Muscle layer of colon (tissue), 2 donors: ENCODE results near the gene PPP1R9B.
A peak's percentile ranks its signal among the peaks of the same experiment; 100 is the strongest.

Experiments
- H3K27ac ChIP-seq: one replicate; pipeline ENCODE4 v1.7.0; 2013; ENCODE audit warnings: low read depth, mild to moderate bottlenecking, low read length, moderate library complexity
- H3K27me3 ChIP-seq, 2 donors: one replicate each; pipeline ENCODE4 v1.7.0; 2013; ENCODE audit warnings: low read length in 2 of 2, mild to moderate bottlenecking in 2 of 2; ENCODE audit not compliant: insufficient read depth in 2 of 2, control insufficient read depth in 1 of 2
- H3K36me3 ChIP-seq: one replicate; pipeline ENCODE4 v1.7.0; 2013; ENCODE audit warnings: mild to moderate bottlenecking, low read length; ENCODE audit not compliant: insufficient read depth
- H3K4me1 ChIP-seq: one replicate; pipeline ENCODE4 v1.7.0; 2013; ENCODE audit warnings: mild to moderate bottlenecking, low read length; ENCODE audit not compliant: insufficient read depth
- H3K4me3 ChIP-seq, 2 donors: one replicate each; pipeline ENCODE4 v1.7.0; 2013; ENCODE audit warnings: low read length in 2 of 2, low read depth in 1 of 2, mild to moderate bottlenecking in 1 of 2, moderate library complexity in 1 of 2
- H3K9ac ChIP-seq: one replicate; pipeline ENCODE4 v1.7.0; 2013; ENCODE audit warnings: low read length
- H3K9me3 ChIP-seq: one replicate; pipeline ENCODE4 v1.7.0; 2013; ENCODE audit warnings: mild to moderate bottlenecking, low read length
- donor health status: abdominal sarcoma.
- donor health status: Adenocarcinoma of cecum.

The PPP1R9B gene

DNA sequence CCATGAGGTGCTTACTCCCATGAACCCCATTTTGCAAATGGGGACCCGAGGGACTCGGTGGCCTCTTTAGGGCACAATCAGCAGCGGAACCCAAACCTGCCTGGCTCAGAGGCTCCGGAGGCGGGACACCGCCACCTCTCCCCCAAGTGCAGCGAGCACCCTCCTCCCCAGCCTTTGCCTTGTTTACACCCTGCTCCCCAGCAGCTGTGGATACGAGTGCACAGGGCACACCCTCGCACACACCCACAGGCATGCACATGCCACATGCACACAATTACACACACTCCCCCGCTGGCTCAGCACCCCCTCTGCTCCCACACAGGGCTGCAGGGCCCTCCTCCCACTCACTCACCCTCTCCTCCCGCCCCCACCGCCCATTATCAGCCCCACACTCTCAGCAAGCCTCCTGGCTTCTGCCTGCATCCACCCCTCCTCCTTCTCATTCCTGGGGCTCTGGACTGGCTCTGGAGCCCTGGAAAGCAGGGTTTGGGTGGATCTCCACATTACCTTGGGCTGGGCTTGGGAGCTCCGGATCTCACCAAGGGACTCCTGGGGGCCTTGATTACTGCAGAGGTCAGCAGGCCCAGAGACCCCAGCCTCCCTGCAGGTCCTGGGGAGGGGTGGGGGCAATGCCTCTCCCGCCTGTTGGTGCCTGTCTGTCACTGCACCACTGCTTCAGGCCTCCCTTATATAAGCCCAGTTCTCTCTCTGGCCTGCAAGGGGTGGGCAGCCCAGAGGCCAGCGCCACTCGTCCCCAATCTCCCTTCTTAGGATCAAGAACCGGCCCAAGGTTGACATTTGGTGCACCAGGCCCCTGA, 48.9 kb downstream of the PPP1R9B start:
- Histone ChIP-seq H3K27ac (peak overlapping the region; percentile 89), H3K36me3 (peaks cover 60% of the 10 kb centered on the region), H3K27me3 (no peaks in the 10 kb centered on the region), H3K9ac (no peak overlapping the region), H3K9me3 (no peaks in the 10 kb centered on the region), H3K4me3 (peak overlapping the region in 1 of 2 donors; percentile 20), H3K4me1 (peaks cover 48% of the 10 kb centered on the region)

DNA sequence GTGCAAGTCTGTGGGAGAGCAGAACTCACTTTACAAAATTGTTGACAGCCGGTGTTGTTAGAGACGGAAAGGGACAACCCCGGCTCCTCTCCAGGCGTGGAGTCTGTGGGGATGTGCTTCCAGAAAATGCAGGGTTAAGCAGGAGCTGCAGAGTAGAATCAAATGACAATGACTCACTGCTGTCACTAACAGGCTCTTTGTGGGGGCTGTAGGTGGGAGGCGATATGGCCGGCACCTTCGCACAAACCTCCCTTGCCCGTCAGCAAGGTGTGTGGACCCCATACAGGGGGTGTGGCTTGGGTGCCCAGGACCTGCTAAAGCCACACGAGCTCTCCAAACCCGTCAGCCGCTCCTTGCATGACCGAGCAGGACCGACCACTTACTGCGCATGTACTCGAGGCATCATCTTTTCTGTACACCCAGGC, 49.5 kb downstream of the PPP1R9B start:
- peak overlapping the region in 1 of 2 donors; percentile 20 for H3K4me3 ChIP-seq
- H3K4me1 ChIP-seq = peaks cover 54% of the 10 kb centered on the region
- no peak overlapping the region for H3K9ac ChIP-seq

DNA sequence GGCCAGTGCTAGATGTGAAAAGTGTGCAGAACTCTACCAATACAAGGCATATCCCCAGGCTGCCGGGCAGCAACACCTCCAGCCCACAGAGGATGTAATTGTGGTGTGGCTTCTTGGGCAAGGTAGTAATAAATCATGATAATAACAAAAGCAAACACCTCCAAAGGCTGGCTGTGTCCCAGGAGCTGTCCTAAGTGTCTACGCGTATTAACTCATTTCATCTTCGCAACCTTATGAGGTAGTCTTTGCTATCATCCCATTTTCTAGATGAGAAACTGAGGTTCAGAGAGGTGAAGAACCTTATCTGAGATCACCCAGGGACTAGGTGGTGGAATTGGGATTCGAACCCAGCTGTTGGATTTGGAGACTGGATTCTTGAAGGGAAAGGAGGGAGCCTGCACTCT, 50.0 kb downstream of the PPP1R9B start:
- H3K9ac ChIP-seq = no peak overlapping the region
- no peak overlapping the region for H3K4me3 ChIP-seq
- peaks cover 49% of the 10 kb centered on the region for H3K36me3 ChIP-seq
- no peaks in the 10 kb centered on the region for H3K9me3 ChIP-seq
- peaks cover 54% of the 10 kb centered on the region for H3K4me1 ChIP-seq
- H3K27me3 ChIP-seq = no peaks in the 10 kb centered on the region
- H3K27ac ChIP-seq = peak overlapping the region; percentile 89

More for the DNA sequence above, 49.5 kb downstream of the PPP1R9B start:
- no peaks in the 10 kb centered on the region for H3K9me3 ChIP-seq
- H3K27ac ChIP-seq = peak overlapping the region; percentile 89
- peaks cover 54% of the 10 kb centered on the region for H3K36me3 ChIP-seq
- no peaks in the 10 kb centered on the region for H3K27me3 ChIP-seq

DNA sequence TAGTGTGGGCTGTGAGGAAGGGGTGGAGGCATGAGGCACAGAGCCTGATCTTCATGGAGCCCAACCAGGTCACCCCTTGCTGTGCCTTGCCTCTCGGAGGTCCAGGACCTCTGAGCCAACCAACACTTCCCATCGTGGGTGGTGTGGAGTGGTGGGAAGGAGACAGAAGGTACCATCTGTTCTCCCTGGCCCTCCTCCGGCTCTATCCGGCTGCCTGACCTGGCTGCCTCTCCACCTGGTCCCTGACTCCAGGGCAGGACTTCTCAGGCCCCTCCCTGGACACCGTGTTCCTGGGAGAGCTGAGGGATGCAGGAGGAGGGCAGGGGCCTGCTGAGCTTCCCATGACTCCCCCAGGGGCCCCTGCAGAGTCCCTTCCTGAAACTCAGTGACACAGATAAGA, 51.5 kb downstream of the PPP1R9B start:
- Histone ChIP-seq H3K9ac (no peak overlapping the region), H3K4me1 (peaks cover 57% of the 10 kb centered on the region), H3K27me3 (no peaks in the 10 kb centered on the region), H3K36me3 (peaks cover 42% of the 10 kb centered on the region), H3K27ac (no peak overlapping the region), H3K9me3 (no peaks in the 10 kb centered on the region), H3K4me3 (no peak overlapping the region)

DNA sequence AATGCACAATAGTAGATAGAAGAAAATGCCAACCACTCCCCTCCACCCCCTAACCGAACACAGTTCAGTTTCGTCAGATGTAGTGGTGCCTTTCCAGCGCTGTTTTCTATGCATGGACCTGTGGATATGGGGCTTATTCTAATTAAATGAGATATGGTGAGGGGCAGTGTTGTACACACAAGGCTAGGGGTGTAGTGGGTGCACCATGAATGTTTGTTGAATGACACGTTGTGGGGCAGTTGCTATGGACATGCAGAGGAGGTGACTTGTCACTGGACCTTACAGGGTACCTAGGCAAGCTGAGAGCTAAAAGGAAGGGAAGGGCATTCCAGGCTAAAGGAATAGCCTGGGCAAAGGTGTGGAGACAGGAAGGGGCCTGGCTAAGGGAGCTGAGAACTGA, 51.9 kb downstream of the PPP1R9B start:
- peaks cover 55% of the 10 kb centered on the region for H3K4me1 ChIP-seq
- no peak overlapping the region for H3K27ac ChIP-seq

DNA sequence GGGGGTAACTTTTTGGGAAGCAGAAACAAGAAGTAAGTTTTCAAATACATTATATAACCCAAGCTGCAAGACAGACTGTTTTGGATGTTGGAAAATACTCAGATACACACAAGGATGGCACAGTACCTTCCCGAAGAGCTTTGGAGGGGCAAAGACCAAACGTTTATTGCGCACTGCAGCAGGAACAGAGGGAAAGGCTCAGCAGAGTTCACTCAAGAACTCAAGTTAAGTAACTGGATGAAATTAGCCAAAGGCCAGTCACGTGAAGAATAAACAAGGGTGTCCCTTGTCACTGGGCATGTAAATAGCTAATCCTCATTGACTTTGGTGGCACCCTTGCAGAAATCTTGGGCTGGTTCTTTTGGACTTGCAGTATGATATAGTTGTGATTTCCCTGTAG, 52.6 kb downstream of the PPP1R9B start:
- no peaks in the 10 kb centered on the region for H3K27me3 ChIP-seq
- no peak overlapping the region for H3K27ac ChIP-seq
- H3K4me1 ChIP-seq = peaks cover 49% of the 10 kb centered on the region
- H3K9me3 ChIP-seq = no peaks in the 10 kb centered on the region
- H3K4me3 ChIP-seq = no peak overlapping the region
- no peak overlapping the region for H3K9ac ChIP-seq
- peaks cover 31% of the 10 kb centered on the region for H3K36me3 ChIP-seq

More for the DNA sequence above, 51.9 kb downstream of the PPP1R9B start:
- Histone ChIP-seq H3K36me3 (peaks cover 38% of the 10 kb centered on the region), H3K4me3 (no peak overlapping the region), H3K9ac (no peak overlapping the region), H3K27me3 (no peaks in the 10 kb centered on the region), H3K9me3 (no peaks in the 10 kb centered on the region)

DNA sequence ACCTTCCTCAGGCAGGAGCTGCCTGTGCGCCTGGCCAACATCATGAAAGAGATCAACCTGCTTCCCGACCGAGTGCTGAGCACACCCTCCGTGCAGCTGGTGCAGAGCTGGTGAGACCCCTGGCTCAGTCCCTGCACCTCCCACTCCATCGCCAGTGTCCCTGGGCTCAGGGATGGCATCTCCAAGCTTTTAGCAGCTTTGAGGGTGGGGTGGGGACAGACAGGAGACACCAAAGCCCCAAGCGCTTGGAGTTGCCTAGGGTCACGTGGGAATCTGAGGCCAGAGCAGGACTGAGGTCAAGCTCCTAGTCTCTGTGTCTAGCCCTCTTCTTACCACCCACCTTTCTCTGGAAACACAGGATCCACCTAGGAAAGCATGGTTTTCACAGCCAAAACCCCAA, 53.0 kb downstream of the PPP1R9B start:
- Histone ChIP-seq H3K4me3 (no peak overlapping the region), H3K9me3 (no peaks in the 10 kb centered on the region), H3K36me3 (peaks cover 27% of the 10 kb centered on the region), H3K27ac (no peak overlapping the region), H3K9ac (no peak overlapping the region), H3K27me3 (no peaks in the 10 kb centered on the region), H3K4me1 (peaks cover 44% of the 10 kb centered on the region)

DNA sequence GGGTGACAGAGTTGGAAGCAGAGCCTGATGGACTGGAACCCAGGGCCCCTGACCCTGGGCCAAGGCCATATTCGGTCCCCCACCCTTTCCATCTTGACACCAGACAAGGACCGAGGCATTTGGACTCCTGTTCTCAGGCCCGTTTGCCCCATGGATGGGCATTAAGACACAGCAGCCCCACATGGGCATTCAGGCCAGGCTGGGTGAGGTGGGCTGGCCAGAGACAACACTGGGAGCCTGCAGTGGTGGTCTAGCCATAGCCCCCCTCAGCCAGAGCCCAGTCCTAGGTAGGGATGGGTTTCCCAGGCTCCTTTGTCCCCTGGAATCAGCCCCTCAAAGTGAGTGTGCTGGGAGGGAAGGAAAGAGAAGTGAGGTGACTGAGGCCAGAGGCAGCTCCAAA, 53.7 kb downstream of the PPP1R9B start:
- no peaks in the 10 kb centered on the region for H3K27me3 ChIP-seq
- peak overlapping the region; percentile 96 for H3K27ac ChIP-seq
- no peaks in the 10 kb centered on the region for H3K9me3 ChIP-seq
- H3K9ac ChIP-seq = peak overlapping the region; percentile 39
- H3K36me3 ChIP-seq = peaks cover 27% of the 10 kb centered on the region
- H3K4me1 ChIP-seq = peaks cover 37% of the 10 kb centered on the region
- peak overlapping the region; percentile 80 to 92 for H3K4me3 ChIP-seq

DNA sequence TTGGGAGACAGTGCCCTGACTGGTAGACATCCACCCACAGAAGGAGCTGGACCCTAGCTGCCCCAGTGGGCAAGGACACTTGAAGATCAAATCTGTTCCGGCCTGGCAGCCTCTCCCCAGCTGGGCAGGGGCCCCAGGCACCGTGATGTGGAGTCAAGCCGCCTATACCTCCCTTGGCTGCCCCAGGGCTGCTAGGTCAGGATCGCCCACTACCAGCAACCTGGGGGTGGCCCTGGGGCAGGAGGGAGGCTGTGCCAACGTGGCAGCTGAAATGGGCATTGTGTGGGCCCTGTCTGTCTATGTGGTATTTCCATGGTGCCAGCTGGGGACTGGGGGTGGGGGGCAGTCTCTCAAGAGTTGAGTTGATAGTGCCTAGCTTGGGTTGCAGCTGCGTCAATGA, 54.4 kb downstream of the PPP1R9B start:
- H3K4me1 ChIP-seq = peaks cover 30% of the 10 kb centered on the region
- H3K9ac ChIP-seq = peak overlapping the region; percentile 39
- peak overlapping the region; percentile 96 for H3K27ac ChIP-seq
- no peaks in the 10 kb centered on the region for H3K9me3 ChIP-seq
- H3K27me3 ChIP-seq = no peaks in the 10 kb centered on the region
- peaks cover 27% of the 10 kb centered on the region for H3K36me3 ChIP-seq
- H3K4me3 ChIP-seq = peak overlapping the region; percentile 80 to 92

DNA sequence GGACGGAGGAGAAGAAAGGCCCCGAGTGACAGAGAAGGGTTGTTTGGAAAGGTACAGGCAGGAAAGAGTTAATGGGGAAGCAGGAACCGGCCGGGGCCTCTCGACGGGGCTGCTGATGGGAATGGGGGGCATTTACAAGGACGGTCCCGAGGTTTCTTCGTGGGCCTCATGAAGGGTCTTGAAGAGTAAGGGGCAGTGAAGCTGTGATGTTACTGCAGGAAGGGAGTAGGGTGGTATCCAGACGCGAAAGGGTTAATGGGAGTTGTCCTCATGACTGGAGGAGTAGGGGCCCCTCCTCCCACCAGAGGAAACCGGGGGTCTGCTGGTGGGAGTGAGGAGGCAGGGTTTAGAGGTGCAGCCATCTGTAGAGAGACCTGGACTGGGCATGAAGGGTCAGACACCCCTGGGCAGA, 54.8 kb downstream of the PPP1R9B start:
- Histone ChIP-seq H3K9ac (peak overlapping the region; percentile 39), H3K4me1 (peaks cover 26% of the 10 kb centered on the region), H3K27ac (peak overlapping the region; percentile 96), H3K4me3 (peak overlapping the region; percentile 80 to 92), H3K36me3 (peaks cover 27% of the 10 kb centered on the region), H3K9me3 (no peaks in the 10 kb centered on the region), H3K27me3 (no peaks in the 10 kb centered on the region)

DNA sequence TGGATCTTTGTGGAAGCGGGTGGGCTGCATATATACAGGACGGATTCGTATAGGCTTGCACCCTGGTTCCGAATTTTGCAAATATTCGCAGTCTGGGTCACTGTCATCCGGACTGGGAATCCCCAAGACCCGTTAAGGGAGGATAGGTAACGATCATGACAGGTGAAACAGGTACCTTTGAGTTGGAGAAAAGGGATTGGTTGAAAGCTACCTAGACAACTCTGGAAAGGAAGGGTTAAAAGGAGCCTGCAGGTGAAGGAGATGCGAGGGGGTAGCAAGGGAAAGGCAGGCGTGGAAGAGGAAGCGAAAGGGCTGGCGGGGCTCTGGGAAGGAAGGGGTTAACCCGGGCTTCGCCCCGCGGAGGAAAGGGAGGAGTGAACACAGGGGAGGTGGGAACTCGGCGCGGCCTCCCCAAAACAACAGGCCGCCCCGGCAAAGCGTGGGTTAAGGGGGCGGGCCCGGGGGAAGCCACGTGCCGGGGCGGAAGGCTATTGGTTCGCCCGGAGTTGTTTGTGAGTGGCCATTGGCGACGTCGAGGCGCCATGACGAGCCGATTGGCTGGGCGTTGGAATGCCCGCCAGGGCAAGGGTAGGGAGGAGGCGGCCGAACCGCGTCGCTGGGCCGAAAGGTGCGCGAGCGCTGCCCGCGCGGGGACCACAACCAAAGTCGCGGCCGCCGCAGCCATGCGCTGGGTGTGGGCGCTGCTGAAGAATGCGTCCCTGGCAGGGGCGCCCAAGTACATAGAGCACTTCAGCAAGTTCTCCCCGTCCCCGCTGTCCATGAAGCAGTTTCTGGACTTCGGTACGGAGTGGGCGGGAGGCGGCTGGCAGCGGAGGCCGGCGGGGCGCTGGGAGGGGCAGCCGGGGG, 55.5 kb downstream of the PPP1R9B start, which contains the start of gene PDK2:
Gene PDK2 (plus strand): TSS at position 599 of the 867 bp plus-strand sequence. CDS start 85 bp downstream, at position 684.
- Histone ChIP-seq H3K36me3 (peaks cover 26% of the 10 kb centered on the region), H3K4me1 (peaks cover 19% of the 10 kb centered on the region), H3K9me3 (no peaks in the 10 kb centered on the region), H3K4me3 (peak within 1 kb of the TSS; percentile 80 to 92), H3K27me3 (no peaks in the 10 kb centered on the region), H3K27ac (peak within 1 kb of the TSS; percentile 96), H3K9ac (peak within 1 kb of the TSS; percentile 39)
